Tongue (tissue), 2 donors: Measurements from ENCODE around the gene CDKL4. TPM values are rescaled to one million over a fixed set of nuclear protein-coding genes. Genes with fewer than 3 reads are reported as not detected.
"Not testable (repeated sequence)": the region's sequence is repeated elsewhere in the genome, so short reads cannot be mapped to it uniquely, and the experiment has no call there.

Source experiments
- DNase-seq: peaks from one replicate; pipeline ENCODE4 v3.0.0-alpha.2; 2015
- total RNA-seq: library from RNA; depleted of rRNA; stranded (reverse); fragments of >200 nt; gene quantifications from one replicate; pipeline ENCODE4 v1.2.3, GENCODE V29; 2014

The CDKL4 gene
- total RNA-seq, 1 donor from 2014 or later: 1.8 TPM

DNA sequence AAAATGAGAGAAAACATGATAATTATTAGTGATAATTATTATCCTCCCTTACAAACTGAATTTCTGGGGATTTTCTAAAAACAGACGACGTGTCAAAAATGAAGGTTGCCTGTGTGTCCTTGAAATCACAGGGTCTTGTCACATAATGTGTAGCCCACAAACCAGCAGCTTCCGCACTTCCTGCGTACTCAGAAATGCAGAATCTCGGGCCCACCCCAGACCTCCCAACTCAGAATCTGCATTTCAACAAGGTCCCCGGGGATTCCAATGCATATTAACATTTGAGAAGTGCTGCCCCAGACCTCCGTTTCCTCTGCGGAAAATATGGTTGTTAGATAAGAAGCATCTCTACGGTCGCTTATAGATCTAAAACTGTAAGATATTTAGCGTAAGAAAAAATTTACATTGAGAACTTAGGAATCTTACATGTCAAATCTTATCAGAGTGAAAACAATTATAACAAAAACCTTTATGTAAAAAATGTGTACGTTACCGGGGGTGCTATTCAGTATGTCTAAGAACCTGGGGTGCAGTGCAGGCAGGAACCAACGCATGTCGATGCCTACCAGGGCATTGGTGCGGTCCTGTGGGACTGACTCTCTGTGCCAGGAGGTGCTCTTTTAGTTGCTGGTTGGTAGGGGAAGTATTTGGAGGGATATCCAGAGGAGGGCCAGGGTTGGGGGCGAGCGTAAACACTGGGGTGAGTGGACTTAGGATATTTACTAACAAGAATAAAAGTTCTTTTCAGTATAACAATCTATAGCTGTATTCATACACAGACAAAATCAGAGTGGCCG lies 15.2 kb downstream of the CDKL4 start:
- peak; percentile 25 for DNase-seq

DNA sequence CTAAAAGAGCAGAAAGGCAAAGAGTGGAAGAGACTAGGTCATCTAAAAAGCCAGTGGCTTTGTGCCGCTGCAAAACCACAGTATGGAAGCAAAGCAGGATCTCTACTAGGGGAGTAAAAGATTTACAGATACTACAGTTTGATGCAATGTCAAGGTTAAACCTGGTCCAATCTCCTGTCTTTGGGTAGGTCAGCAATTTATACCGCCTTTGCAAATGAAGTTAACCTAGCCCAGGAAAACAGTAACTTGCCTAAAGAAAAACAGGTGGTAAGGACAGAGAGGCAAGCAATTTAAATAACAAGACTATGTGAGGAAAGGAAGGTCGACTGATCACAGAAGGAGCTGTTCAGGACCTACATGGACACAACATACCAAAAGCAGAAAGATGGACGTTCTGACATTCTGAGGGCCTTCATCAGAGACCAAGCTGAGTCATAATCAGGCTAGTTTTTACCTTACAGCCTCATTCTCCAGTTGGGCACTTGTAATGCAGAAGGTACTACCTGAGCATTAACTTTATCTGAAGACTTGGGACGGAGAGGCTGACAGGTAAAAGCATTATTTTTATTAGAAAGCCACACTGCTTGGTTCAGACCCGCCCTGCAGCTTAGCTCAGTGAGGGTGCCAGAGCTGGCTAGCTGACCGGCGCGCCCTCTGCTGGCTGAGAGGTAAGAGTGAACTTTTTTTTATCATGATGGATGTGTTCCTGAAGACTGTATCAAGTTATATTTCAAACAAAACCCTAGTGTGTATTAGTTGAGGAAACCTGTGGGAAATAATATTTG lies 15.9 kb downstream of the CDKL4 start:
- peak; percentile 91 for DNase-seq

DNA sequence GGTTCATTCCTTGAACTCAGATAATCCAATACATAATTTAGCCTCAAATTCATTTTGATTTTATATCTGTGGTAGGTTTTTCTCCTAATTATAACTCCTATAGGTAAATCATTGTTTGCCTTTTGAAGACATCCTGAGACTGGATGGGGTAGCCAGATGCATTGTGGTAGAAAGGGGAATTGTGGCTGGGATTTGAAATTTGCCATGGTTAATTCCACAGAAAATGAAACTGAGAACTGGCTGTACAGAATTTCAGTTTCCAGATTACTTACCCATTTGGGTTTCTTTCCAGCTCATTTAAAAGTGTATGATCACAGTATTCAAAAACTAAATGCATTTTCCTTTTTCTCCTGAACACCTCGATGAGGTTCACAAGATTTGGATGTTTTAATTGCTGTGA lies 18.2 kb downstream of the CDKL4 start:
- no peak for DNase-seq

DNA sequence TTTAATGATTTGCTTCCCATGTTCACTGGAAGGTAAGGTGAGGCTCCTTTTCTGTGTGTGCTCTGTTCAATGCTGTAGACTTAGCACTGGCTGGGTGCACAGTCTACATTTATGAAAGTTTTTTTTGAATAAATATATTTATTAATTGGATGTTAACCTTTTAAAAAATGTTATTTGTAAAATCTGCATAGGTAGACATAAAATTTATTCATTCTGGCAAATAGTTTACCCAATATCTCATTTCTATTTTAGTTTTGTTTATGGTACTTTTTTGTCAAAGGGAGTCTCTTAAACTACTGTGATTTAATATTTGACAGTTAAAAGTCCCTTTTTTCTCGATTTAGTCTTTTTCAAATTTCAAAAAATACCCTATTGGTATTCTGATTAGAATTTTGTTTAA lies 19.9 kb downstream of the CDKL4 start:
- no peak for DNase-seq

GRCh38 chr2:39221459-39221858 lies 22.3 kb downstream of the CDKL4 start:
- DNase-seq: no peak

GRCh38 chr2:39220136-39220535 lies 23.6 kb downstream of the CDKL4 start:
- DNase-seq: no peak

DNA sequence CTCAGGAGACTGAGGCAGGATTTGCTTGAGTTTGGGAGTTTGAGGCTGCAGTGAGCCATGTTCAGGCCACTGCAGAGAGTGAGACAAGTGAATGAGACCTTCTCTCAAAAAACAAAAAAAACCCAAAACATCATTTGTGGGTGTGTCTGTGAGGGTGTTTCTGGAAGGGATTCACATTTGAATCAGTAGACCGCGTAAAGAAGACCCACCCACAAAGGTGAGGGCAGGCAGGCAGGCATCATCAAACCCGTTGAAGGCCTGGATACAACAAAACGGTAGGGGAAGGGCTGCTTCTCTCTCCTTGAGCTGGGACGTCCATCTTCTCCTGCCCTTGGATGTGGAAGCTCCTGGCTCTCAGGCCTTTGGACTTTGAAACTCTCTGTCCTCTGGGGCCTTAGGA lies 25.4 kb downstream of the CDKL4 start:
- no peak for DNase-seq

GRCh38 chr2:39217192-39217550 lies 26.6 kb downstream of the CDKL4 start:
- DNase-seq: no peak

- no peak for DNase-seq
Measured at GRCh38 chr2:39216346-39217191, 27.2 kb downstream of the CDKL4 start.

DNA sequence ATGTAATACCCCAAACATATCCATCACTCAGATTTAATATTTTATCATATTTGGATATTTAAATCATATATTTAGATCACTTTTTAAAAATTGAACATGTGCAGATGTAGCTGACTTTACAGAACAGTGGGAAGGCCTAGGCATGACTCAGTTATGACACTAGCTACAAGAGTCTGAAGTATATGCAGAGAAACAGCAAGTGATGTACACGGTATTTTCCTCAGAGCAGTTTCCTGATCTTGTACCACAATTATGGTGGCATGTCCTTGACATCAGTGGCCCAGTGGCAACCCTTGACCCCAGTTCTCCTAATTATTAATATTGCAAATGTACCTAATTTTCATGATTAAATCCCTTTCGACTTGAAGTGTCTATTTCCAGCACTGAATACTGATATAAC lies 28.2 kb downstream of the CDKL4 start:
- no peak for DNase-seq

DNA sequence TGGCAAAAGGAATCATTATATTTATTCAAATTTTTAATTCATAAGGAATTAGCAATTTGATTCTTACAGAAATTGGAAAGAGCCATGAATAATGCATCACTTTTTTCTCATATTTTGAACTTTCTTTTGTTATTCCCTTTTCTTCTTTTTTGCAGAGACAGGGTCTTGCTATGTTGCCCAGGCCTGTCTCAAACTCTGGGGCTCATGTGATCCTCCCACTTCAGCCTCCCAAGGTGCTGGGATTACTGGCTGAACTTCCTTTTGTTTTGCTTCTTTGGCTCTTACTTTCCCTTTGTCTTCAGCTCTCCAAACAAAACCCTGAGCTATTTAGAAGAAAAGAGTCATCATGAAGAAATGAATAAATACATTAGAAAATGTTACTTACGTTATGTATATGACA lies 30.8 kb downstream of the CDKL4 start:
- no peak for DNase-seq

DNA sequence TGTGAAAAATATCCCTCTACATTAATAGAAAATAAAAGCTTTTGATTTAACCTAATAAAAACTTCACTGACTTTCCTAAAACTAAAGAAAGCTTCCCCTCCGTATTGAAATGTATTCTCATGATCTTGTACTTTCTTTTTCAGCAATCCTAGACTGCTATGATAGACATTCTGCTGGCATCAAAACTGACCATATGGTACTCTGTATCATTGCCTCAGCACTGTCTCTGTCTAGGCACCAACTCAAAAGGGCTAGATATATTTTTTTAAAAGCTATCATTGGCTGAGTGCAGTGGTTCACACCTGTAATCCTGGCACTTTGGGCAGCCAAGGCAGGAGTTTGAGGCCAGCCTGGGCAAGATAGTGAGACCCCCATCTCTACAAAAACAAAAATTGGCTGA lies 32.9 kb downstream of the CDKL4 start:
- no peak for DNase-seq

DNA sequence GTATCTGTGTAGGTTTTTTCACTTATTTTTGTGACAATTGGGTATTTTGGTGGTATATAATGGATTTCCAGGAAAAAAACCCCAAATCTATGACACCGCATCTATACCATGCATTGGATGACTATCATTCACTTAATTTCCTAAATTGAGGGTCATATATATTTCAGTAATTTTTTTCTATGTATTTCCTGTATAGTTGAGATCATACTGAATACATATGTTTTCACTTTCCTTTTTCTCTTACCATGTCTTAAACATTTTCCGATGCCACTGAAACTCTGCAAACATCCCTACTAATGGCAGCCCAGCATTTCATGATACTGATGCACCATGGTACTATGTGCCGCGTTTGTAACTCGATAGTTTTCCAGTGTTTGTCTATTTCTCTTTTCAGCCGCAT lies 40.4 kb downstream of the CDKL4 start:
- DNase-seq: no peak

GRCh38 chr2:39202639-39203369 lies 41.0 kb downstream of the CDKL4 start:
- DNase-seq: no peak

DNA sequence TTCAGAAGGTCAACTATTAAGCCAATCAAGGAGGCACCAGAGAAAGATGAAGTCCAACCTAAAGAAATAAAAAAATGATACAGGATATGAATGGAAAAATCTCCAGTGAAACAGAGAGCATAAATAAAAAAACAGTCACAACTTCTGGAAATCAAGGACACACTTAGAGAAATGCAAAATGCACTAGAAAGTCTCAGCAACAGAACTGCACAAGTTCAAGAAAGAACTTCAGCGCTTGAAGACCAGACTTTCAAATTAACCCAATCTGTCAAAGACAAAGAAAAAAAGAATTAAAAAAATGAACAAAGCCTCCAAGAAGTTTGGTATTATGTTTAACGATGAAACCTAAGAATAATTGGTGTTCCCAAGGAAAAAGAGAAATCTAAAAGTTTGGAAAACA lies 46.8 kb downstream of the CDKL4 start:
- DNase-seq: not testable (repeated sequence)

- no peak for DNase-seq
Measured at GRCh38 chr2:39194686-39195085, 49.1 kb downstream of the CDKL4 start.

GRCh38 chr2:39188960-39189494 lies 54.7 kb downstream of the CDKL4 start:
- no peak for DNase-seq

- DNase-seq: no peak
Measured at GRCh38 chr2:39183673-39184072, 60.1 kb downstream of the CDKL4 start.

DNA sequence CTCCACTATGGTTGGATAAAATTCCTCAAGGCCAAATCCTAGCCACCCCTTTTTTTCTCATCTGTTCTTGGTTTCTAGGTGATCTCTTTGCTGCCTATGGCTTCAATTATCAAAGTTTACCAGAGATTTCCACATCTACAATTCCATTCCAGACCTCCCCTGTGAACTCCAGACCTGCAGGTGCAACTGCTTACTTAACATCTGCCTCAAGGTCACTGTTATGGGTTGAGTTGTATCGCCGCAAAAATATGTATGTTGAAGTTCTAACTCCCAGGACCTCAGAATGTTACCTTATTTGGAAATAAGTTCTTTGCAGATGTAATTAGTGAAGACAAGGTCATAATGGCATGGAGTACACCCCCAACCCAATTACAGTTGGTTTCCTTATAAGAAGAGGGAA lies 62.5 kb downstream of the CDKL4 start:
- no peak for DNase-seq

DNA sequence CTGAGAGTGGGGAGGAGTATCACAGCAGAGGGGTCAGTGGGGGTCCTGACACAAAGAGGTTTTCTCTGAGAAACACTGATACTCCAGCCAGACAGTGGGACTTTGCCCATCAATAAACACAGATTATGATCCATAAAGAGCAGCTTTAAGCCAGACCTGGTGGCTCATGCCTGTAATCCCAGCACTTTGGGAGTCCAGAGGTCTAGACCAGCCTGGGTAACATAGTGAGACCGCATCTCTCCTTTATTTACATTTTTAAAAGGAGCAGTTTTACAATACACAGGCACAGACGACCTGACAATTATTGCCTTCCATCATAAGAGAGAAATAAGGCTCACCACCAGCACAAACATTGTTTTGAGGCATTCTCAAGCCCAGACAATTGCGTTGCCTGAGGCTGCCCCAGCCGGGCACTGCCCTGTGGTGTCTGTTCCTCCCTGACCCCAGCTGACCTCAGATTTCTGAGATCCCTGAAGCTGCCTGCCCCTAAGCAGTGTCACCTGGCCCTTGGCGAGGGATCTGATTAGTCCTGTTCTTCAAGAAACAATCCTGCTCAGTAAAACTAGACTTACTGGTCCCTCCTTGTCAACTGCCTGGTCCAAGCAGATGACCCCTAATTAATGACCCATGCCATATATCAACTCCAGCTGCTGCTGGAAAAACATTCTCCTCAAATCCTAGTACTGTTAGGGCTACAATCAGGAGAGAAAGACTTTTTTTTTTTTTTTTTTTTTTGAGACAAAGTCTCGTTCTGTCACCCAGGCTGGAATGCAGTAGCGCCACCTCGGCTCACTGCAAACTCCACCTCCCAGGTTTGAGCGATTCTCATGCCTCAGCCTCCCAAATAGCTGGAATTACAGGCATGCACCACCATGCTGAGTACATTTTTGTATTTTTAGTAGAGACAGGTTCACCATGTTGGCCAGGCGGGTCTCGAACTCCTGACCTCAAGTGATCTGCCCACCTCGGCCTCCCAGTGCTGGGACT lies 63.5 kb downstream of the CDKL4 start:
- DNase-seq: no peak

DNA sequence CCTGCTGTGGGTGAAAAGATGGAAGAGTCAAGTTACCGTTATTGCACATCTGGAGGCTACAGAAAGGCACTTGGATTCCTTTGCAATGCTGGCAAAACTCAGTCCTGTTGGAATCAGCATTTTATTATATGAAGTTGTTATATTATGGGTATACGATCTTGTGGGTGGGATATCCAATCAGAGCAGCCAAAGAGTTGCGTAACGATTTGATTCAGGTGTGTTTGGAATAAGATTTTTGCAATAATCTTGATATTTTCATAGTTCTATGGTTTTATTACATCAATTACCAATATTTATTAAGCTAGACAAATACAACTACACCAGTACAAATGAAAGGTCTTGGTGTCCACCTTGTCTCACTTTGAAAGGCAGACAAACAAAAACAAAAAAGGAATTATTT lies 65.0 kb downstream of the CDKL4 start:
- no peak for DNase-seq
